HL-60 (cell line): ENCODE data around the gene PHF14.

Experiments
- DNase-seq, 2 experiments: peaks; one replicate each; pipeline ENCODE4 v3.0.0-alpha.2; 2010 to 2020; ENCODE audit warnings: low read depth in 1 of 2, low spot score in 1 of 2
- H3K27ac ChIP-seq: fragments of 250-450 bp; sonication (Bioruptor Pico); replicated peaks from 2 replicates; pipeline ENCODE4 v1.5.1; 2020; ENCODE audit warnings: mild to moderate bottlenecking, moderate library complexity
- H3K27me3 ChIP-seq: fragments of 250-450 bp; sonication (Bioruptor Pico); 2 replicates; pipeline ENCODE4 v1.5.1; 2021; ENCODE audit warnings: mild to moderate bottlenecking, moderate library complexity; ENCODE audit not compliant: insufficient read depth, poor library complexity, severe bottlenecking
- H3K4me3 ChIP-seq: replicated peaks from 2 replicates; pipeline ENCODE4 v1.5.1; 2011; ENCODE audit warnings: mild to moderate bottlenecking, control low read depth, low read length; ENCODE audit not compliant: insufficient read depth
- GABPA ChIP-seq: IDR thresholded peaks from 2 replicates; pipeline ENCODE4 v1.6.1; 2012; ENCODE audit warnings: low read depth
- POLR2AphosphoS5 ChIP-seq: IDR thresholded peaks from 2 replicates; pipeline ENCODE4 v1.6.1; 2012; ENCODE audit warnings: low read depth
- SPI1 ChIP-seq: IDR thresholded peaks from 2 replicates; pipeline ENCODE4 v1.6.1; 2012; ENCODE audit warnings: low read depth, mild to moderate bottlenecking, borderline replicate concordance
- TF ChIP-seq, protein P1 (sequence below): IDR thresholded peaks from one replicate; pipeline ENCODE4 v1.5.1; 2011; ENCODE audit warnings: low read length, control low read depth, inconsistent platforms; ENCODE audit not compliant: insufficient read depth
- TF ChIP-seq, protein P2 (sequence below): IDR thresholded peaks from 2 replicates; pipeline ENCODE4 v1.6.1; 2012; ENCODE audit warnings: low read depth; ENCODE audit not compliant: insufficient replicate concordance

Gene PHF14

GRCh38 chr7:11109659-11110058, 136.0 kb downstream of the PHF14 start:
- Histone ChIP-seq H3K27me3 (no peaks in the 10 kb centered on the region), H3K27ac (no peak overlapping the region), H3K4me3 (no peak overlapping the region)
- TF ChIP-seq, protein P1, sequence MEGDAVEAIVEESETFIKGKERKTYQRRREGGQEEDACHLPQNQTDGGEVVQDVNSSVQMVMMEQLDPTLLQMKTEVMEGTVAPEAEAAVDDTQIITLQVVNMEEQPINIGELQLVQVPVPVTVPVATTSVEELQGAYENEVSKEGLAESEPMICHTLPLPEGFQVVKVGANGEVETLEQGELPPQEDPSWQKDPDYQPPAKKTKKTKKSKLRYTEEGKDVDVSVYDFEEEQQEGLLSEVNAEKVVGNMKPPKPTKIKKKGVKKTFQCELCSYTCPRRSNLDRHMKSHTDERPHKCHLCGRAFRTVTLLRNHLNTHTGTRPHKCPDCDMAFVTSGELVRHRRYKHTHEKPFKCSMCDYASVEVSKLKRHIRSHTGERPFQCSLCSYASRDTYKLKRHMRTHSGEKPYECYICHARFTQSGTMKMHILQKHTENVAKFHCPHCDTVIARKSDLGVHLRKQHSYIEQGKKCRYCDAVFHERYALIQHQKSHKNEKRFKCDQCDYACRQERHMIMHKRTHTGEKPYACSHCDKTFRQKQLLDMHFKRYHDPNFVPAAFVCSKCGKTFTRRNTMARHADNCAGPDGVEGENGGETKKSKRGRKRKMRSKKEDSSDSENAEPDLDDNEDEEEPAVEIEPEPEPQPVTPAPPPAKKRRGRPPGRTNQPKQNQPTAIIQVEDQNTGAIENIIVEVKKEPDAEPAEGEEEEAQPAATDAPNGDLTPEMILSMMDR: no peak
- TF ChIP-seq SPI1 (no peak), GABPA (no peak), POLR2AphosphoS5 (no peak)
- TF ChIP-seq, protein P2, sequence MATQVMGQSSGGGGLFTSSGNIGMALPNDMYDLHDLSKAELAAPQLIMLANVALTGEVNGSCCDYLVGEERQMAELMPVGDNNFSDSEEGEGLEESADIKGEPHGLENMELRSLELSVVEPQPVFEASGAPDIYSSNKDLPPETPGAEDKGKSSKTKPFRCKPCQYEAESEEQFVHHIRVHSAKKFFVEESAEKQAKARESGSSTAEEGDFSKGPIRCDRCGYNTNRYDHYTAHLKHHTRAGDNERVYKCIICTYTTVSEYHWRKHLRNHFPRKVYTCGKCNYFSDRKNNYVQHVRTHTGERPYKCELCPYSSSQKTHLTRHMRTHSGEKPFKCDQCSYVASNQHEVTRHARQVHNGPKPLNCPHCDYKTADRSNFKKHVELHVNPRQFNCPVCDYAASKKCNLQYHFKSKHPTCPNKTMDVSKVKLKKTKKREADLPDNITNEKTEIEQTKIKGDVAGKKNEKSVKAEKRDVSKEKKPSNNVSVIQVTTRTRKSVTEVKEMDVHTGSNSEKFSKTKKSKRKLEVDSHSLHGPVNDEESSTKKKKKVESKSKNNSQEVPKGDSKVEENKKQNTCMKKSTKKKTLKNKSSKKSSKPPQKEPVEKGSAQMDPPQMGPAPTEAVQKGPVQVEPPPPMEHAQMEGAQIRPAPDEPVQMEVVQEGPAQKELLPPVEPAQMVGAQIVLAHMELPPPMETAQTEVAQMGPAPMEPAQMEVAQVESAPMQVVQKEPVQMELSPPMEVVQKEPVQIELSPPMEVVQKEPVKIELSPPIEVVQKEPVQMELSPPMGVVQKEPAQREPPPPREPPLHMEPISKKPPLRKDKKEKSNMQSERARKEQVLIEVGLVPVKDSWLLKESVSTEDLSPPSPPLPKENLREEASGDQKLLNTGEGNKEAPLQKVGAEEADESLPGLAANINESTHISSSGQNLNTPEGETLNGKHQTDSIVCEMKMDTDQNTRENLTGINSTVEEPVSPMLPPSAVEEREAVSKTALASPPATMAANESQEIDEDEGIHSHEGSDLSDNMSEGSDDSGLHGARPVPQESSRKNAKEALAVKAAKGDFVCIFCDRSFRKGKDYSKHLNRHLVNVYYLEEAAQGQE: no peak
- no peak for DNase-seq

DNA sequence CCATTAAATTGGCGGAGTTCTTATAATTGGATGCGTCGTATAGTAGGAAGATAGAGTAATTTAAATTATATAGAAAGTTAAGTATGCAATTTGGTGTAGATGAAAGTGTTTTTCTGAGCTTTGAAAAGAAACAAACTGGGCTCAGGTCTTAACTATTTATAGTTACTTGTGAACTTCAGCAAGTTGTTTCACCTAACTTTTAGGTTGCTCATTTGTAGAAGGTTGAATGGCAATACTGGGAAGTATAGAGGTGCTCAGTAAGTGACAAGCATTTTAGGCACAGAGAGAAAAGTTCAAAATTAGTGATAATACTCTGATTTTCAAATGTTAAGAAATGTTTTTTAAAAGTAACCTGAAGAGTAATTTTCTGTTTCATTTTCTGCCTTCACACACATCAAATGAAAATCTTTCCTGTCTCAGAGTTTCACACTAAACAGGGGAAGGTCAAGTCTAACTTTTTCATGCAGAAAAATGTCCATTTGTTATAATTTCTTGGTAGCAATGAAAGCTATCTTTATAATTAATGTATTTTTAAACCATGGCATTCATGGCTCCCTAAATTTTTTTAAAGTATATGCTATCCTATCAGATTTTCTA, 146.5 kb downstream of the PHF14 start:
- DNase-seq: no peak
- H3K27ac ChIP-seq: no peak overlapping the region
- TF ChIP-seq SPI1 (no peak), GABPA (no peak), POLR2AphosphoS5 (no peak)
- TF ChIP-seq, protein P2: no peak
- TF ChIP-seq, protein P1: no peak
- H3K27me3 ChIP-seq: no peaks in the 10 kb centered on the region
- H3K4me3 ChIP-seq: no peak overlapping the region

DNA sequence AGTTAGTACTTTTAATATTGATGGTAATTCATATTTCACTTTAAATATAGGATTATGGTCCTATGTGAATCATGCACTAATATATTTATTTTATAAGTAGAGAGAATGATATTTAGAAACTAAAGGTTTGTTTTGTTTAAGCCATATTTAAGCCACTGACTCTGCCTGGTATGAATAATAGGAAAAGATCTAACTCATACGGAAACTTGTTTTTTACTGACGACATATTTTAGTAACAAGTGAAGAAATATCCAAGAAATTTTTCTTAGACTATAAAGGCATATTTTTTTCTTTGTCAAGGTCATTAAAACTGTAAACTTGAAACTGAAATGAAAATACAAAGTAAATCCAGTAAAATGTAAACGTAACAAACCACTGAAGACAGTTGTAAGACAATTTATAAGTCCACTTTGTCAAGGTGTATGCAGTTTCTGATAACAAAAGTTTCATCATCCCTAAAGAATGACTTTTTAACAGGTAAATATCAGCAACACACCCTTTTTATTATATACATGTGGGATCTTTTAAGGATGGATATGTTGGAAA, 147.1 kb downstream of the PHF14 start:
- Histone ChIP-seq H3K27me3 (no peaks in the 10 kb centered on the region), H3K4me3 (no peak overlapping the region), H3K27ac (no peak overlapping the region)
- TF ChIP-seq POLR2AphosphoS5 (no peak), GABPA (no peak), SPI1 (no peak)
- TF ChIP-seq, protein P2: no peak
- TF ChIP-seq, protein P1: no peak
- no peak for DNase-seq
